HG03097 (cell line): ENCODE results near the gene PRSS21.

ENCODE experiments used
- ATAC-seq: cut with Tn5 transposase; IDR thresholded peaks from one replicate; pipeline ENCODE4 v1.9.1; 2021; ENCODE audit not compliant: unreplicated experiment, low FRiP score

PRSS21 gene

GRCh38 chr16:2824626-2825025 lies 7.6 kb downstream of the PRSS21 start:
- ATAC-seq: no peak

- ATAC-seq: no peak
These were observed 8.2 kb downstream of the PRSS21 start for GRCh38 chr16:2825049-2825742.

GRCh38 chr16:2825906-2826305 lies 8.9 kb downstream of the PRSS21 start:
- ATAC-seq: no peak

GRCh38 chr16:2826591-2827373 lies 9.7 kb downstream of the PRSS21 start:
- no peak for ATAC-seq

- ATAC-seq: no peak
These were observed 10.3 kb downstream of the PRSS21 start for GRCh38 chr16:2827374-2827791.

GRCh38 chr16:2827831-2828520 lies 10.9 kb downstream of the PRSS21 start:
- no peak for ATAC-seq

- no peak for ATAC-seq
These were observed 11.4 kb downstream of the PRSS21 start for GRCh38 chr16:2828521-2828840.

GRCh38 chr16:2828876-2829430 lies 11.9 kb downstream of the PRSS21 start:
- no peak for ATAC-seq

- no peak for ATAC-seq
These were observed 12.7 kb downstream of the PRSS21 start, which contains the start of gene ZG16B for GRCh38 chr16:2829501-2830354. ZG16B (plus strand) TSS chr16:2830303; CDS start chr16:2830442, 139 bp downstream.

- no peak for ATAC-seq
These were observed 13.3 kb downstream of the PRSS21 start for GRCh38 chr16:2830355-2830695.

GRCh38 chr16:2831203-2831602 lies 14.2 kb downstream of the PRSS21 start:
- no peak for ATAC-seq

- ATAC-seq: no peak
These were observed 16.7 kb downstream of the PRSS21 start for GRCh38 chr16:2833776-2834175.

- ATAC-seq: no peak
These were observed 17.9 kb downstream of the PRSS21 start for GRCh38 chr16:2834968-2835367.

GRCh38 chr16:2835638-2836493 lies 18.8 kb downstream of the PRSS21 start:
- ATAC-seq: no peak

GRCh38 chr16:2836646-2837508 lies 19.8 kb downstream of the PRSS21 start:
- no peak for ATAC-seq

GRCh38 chr16:2838928-2839327 lies 21.9 kb downstream of the PRSS21 start:
- ATAC-seq: no peak

GRCh38 chr16:2839650-2840450 lies 22.8 kb downstream of the PRSS21 start:
- no peak for ATAC-seq

- no peak for ATAC-seq
These were observed 23.9 kb downstream of the PRSS21 start for GRCh38 chr16:2840914-2841313.
